Astrocyte (in vitro differentiated cells and primary cell): ENCODE data around the gene DRC7.

Source experiments
- EZH2 ChIP-seq: IDR thresholded peaks from 2 replicates; pipeline ENCODE4 v1.6.1; 2012; ENCODE audit warnings: mild to moderate bottlenecking, low read length, inconsistent platforms; ENCODE audit not compliant: insufficient read depth
- TF ChIP-seq, protein P1 (sequence below): IDR thresholded peaks from 2 replicates; pipeline ENCODE4 v1.5.1; 2011; ENCODE audit warnings: low read depth, mild to moderate bottlenecking, inconsistent platforms, low read length, moderate library complexity; ENCODE audit not compliant: insufficient read depth

GRCh38 chr16:57648125-57648524, 46.5 kb upstream of the DRC7 start:
- TF ChIP-seq EZH2, result no peak
- TF ChIP-seq, protein P1, sequence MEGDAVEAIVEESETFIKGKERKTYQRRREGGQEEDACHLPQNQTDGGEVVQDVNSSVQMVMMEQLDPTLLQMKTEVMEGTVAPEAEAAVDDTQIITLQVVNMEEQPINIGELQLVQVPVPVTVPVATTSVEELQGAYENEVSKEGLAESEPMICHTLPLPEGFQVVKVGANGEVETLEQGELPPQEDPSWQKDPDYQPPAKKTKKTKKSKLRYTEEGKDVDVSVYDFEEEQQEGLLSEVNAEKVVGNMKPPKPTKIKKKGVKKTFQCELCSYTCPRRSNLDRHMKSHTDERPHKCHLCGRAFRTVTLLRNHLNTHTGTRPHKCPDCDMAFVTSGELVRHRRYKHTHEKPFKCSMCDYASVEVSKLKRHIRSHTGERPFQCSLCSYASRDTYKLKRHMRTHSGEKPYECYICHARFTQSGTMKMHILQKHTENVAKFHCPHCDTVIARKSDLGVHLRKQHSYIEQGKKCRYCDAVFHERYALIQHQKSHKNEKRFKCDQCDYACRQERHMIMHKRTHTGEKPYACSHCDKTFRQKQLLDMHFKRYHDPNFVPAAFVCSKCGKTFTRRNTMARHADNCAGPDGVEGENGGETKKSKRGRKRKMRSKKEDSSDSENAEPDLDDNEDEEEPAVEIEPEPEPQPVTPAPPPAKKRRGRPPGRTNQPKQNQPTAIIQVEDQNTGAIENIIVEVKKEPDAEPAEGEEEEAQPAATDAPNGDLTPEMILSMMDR, result no peak
